GM18868 (cell line): ENCODE measurements around the gene CENPT.
A peak's percentile ranks its signal among the peaks of the same experiment; 100 is the strongest.
"Not testable (repeated sequence)": the region's sequence is repeated elsewhere in the genome, so short reads cannot be mapped to it uniquely, and the experiment has no call there.

Experiments
- ATAC-seq: cut with Tn5 transposase; IDR thresholded peaks from one replicate; pipeline ENCODE4 v1.9.1; 2021; ENCODE audit warnings: mild to moderate bottlenecking, moderate library complexity; ENCODE audit not compliant: unreplicated experiment

Gene CENPT

DNA sequence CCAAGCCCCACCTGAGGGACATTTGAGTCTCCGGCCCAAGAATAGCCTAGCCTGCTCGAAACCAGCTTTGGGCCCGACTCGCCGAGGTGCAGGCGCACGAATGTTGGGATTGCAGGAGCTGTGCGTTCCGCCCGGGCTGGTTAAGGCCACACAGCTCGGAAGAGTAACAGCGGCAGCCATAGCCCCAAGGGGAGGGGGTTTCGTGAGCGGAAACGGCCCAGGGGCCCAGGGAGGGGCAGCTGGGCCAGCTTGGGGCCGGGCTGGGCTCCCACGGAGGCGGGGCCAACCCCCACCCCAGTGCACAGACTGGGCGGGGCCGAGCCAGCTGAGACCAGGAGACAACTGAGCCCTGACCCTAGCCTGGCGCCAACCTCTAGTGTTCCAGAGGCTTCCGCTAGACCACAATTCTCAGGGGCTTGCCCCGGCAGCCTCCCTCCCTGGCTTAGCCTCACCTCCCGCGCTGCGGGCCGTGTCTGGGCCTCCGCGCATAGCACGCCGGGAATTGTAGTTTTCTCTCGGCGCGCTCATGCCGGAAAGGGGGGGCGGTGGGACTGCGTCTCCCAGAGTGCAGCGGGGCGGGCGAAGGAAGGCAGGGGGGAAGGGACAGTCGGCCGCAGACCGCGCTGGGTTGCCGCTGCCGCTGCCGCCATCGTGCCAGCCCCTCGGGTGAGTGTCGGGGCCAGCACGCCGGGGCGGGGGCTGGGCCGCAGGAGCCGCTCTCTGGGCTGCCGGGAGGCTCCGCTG lies 1.0 kb downstream of the CENPT start, which contains the start of gene NUTF2:
Gene NUTF2, plus strand, starts transcription at position 614 of the 744 bp plus-strand sequence. CDS start 18,198 bp downstream, outside the sequence.
- ATAC-seq, result peak; percentile 62

DNA sequence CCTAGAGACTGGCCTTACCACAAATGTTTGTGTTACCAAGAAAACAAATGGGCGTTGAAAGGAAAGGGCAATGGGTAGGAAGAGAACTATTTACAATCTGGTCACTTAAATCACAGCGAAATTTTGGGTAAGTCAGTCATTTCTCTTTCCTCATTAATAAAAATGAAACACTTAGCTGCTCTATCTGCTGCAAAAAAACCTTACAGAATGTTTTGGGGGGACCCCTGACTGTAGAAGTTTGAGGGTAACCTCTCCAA lies 1.5 kb downstream of the CENPT start:
- no peak for ATAC-seq

- ATAC-seq, result no peak
These were observed 2.0 kb downstream of the CENPT start for GRCh38 chr16:67845291-67846062.

GRCh38 chr16:67844497-67844896 lies 3.0 kb downstream of the CENPT start:
- ATAC-seq, result no peak

DNA sequence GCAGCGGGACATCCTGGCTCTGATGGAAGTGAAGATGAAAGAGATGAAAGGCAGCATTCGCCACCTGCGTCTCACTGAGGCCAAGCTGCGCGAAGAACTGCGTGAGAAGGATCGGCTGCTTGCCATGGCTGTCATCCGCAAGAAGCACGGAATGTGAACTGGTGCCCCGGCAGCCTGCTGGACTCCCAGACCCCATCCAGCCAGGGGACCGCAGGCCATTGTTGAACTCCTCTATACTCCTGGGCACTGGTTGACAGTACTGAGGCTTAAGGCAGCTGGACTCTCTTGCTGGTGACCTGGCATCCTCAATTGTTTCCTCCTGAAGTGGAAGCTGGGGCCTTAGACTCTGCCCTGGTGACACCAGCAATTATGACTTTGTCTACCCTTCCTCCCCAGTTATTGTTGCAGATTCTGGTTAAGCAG lies 4.1 kb downstream of the CENPT start:
- no peak for ATAC-seq

GRCh38 chr16:67842509-67843342 lies 4.8 kb downstream of the CENPT start:
- peak; percentile 6 for ATAC-seq

DNA sequence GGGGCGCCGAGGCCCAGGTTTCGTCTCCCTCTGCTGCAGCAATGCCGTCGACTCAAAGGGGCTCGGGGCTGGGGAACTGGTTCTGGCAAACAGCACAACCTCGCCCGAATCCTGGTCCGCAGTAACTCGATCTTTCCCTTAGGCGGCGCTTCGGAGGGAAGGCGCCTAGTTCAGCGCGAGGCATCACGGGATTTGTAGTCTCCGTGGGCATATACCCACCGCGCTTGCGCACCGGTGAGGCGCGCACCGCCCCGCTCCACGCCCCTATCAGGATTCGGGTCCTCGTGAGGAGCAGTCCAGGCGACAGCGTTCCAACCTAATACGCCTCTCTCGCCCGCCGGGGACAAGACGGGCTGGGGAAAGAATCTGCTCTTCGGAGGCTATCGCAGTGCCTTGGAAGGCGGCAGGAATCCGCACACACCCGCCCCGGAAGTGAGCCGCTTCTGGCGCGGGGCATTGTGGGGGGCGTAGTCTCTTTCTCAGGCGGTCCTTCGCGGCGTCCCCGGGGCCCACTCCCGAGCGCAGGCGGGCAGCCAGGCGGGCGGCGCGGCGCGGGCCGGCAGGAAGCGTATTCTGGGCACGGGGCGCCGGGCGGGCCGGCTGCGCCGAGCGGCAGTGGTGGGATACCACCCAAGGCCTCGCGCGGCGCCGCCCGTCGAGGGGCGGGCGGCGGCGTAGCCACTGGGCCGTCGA lies 5.5 kb downstream of the CENPT start, which contains the start of gene THAP11:
Gene THAP11, plus strand, starts transcription at position 505 of the 693 bp plus-strand sequence. CDS start 235 bp downstream, outside the sequence.
- ATAC-seq, result peak; percentile 38

- ATAC-seq, result no peak
These were observed 6.2 kb downstream of the CENPT start for GRCh38 chr16:67841198-67841815.

DNA sequence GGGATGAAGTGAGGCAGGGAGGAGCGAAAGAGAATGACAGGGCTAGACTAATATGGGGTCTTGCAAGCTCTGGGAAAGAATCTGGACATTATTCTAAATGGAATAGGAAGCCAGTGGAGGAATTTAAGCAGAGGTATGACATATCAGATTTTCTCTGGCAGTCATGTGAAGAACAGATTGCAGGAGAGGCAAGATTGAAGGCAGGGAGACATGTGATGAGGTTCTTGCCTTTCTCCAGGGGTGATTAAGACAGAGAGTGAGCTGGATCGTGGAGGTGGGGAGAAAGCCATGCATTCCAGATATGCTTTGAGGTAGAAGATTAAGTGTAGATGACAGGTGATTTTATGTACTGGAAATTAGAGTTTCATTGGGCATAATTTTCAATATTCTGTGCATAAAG lies 9.7 kb downstream of the CENPT start:
- ATAC-seq, result no peak

DNA sequence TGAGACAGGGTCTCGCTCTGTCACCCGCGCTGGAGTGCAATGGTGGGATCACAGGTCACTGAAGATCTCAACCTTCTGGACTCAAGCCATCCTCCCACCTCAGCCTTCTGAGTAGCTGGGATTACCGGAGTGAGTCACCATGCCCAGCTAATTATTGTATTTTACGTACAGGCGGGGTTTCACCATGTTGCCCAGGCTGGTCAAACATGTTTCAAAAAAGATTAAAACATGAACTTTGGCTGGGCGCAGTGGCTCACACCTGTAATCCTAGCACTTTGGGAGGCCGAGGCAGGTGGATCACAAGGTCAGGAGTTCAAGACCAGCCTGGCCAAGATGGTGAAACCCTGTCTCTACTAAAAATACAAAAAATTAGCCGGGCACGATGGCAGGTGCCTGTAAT lies 10.3 kb downstream of the CENPT start:
- ATAC-seq, result not testable (repeated sequence)

- ATAC-seq, result no peak
These were observed 13.3 kb downstream of the CENPT start for GRCh38 chr16:67834242-67834614.

DNA sequence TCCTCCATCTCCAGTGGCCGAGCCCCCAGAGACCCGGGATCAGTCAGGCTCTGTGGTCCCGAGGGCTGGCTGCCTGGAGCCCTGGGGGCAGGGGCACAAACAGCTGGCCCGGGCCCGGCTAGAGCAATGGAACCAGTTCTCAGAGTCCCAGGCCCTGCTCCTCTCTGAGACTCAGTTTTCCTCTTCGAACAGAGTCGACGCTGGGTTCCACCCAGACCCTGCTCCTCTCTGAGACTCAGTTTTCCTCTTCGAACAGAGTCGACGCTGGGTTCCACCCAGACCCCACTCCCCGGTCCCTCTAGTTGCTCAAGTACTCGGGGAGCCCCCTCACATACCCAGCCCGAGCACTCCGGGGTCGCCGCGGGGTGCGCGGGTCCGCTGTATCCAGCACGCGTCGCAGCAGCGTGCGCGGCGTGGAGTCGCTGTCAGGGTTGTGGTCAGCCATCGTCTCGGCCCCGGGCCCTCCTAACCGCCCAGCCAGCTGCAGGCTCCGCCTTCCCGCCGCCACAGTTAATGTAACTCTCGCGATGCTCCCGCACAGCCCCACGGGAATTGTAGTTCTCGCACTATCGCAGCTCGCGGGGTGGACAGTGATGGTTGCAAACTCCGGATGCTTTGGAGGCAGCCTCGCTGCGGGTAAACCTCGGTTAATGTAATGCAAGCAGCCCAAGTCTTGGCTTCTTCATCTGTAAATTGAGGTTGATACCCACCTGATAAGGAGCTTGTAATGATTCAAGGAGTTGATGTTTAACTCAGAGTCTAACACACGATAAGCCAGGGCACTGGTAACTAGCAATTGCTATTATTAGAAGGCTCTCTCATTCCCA lies 13.9 kb downstream of the CENPT start:
- ATAC-seq, result peak; percentile 98

GRCh38 chr16:67833030-67833414 lies 14.5 kb downstream of the CENPT start:
- ATAC-seq, result no peak

DNA sequence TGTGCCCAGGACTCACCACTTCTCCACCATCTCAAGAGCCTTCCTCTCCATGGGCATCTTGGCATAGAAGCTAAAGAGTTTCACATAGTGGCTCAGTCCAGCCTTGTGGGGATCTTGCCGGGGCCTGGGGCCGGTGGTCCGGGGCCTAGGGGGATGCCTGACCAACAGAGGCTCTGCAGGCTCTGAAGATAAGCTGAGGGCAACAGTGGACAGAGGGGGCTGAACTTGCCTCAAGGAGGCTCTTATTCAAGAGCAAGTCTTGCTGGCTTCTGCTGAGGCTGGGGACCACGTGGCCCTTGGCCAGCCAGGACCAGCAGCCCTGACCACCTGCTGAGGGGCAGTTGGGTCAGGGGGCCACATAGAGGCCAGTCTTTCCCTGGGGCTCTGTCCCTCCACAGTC lies 18.8 kb downstream of the CENPT start:
- ATAC-seq, result no peak

- ATAC-seq, result no peak
These were observed 21.6 kb downstream of the CENPT start for GRCh38 chr16:67825906-67826305.

- no peak for ATAC-seq
These were observed 22.4 kb downstream of the CENPT start for GRCh38 chr16:67825119-67825518.

DNA sequence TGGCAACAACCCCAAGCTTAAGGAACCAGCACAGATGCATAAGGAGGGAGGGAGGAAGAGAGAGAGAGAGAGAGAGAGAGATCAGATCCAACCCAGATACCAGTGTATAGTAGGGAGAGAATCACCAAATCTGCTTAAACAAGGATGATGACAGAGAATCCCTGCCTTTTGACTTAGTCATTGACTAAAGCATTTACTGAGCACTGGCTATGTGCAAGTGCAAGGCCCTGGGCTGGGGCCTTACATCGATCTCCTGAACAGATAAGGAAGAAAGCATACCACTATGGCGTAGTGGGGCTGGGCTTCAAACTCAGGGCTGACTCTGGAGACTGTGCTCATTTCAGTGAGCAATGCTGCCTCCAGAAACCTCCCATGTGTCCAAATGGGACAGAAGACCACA lies 25.0 kb downstream of the CENPT start:
- no peak for ATAC-seq

DNA sequence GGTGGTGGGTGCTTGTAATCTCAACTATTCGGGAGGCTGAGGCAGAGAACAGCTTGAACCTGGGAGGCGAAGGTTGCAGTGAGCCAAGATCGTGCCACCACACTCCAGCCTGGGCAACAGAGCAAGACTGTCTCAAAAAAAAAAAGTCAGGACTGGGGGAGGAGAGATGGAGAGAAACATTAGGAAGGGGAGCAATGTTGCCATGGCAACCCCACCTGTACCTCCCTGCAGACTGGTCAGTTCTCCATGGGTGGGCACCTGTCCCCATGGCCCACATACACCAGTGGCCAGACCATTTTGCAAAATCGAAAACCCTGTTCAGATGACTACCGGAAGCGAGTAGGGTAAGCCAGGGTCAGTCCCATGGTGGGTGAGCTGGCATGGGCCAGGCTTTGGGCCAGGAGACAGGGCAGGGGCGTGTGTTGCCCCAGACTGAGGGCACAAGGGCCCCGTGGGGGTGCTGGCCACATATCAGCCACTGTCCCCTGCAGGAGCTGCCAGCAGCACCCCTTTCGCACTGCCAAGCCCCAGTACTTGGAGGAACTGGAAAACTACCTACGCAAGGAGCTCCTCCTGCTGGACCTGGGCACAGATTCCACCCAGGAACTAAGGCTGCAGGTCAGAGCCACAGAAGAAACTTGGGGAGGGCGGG lies 26.8 kb downstream of the CENPT start:
- ATAC-seq, result no peak

- ATAC-seq, result no peak
These were observed 32.9 kb downstream of the CENPT start for GRCh38 chr16:67814567-67814966.
